ENCODE data around the gene STYXL2. TPM values are rescaled to one million over a fixed set of nuclear protein-coding genes. Genes with fewer than 3 reads are reported as not detected.
A peak's percentile ranks its signal among the peaks of the same experiment; 100 is the strongest.

STYXL2 gene
- polyA plus RNA-seq (ENCODE audit: insufficient read length) = 136 TPM

- no peak for DNase-seq (ENCODE audit: low read depth)
Measured at GRCh38 chr1:167093846-167094516, at the start of gene STYXL2. STYXL2 (plus strand) TSS chr1:167094075; CDS start chr1:167094850, 775 bp downstream.

GRCh38 chr1:167051907-167052306, 42.0 kb upstream of the STYXL2 start:
- no peak for DNase-seq (ENCODE audit: low read depth)

- no peak for DNase-seq (ENCODE audit: low read depth)
Measured at GRCh38 chr1:167052389-167052788, 41.5 kb upstream of the STYXL2 start.

GRCh38 chr1:167054531-167054930, 39.3 kb upstream of the STYXL2 start:
- DNase-seq (ENCODE audit: low read depth) = no peak

- no peak for DNase-seq (ENCODE audit: low read depth)
Measured at GRCh38 chr1:167054946-167055630, 38.8 kb upstream of the STYXL2 start.

GRCh38 chr1:167056529-167057231, 37.2 kb upstream of the STYXL2 start:
- no peak for DNase-seq (ENCODE audit: low read depth)

- no peak for DNase-seq (ENCODE audit: low read depth)
Measured at GRCh38 chr1:167057241-167057688, 36.6 kb upstream of the STYXL2 start.

DNA sequence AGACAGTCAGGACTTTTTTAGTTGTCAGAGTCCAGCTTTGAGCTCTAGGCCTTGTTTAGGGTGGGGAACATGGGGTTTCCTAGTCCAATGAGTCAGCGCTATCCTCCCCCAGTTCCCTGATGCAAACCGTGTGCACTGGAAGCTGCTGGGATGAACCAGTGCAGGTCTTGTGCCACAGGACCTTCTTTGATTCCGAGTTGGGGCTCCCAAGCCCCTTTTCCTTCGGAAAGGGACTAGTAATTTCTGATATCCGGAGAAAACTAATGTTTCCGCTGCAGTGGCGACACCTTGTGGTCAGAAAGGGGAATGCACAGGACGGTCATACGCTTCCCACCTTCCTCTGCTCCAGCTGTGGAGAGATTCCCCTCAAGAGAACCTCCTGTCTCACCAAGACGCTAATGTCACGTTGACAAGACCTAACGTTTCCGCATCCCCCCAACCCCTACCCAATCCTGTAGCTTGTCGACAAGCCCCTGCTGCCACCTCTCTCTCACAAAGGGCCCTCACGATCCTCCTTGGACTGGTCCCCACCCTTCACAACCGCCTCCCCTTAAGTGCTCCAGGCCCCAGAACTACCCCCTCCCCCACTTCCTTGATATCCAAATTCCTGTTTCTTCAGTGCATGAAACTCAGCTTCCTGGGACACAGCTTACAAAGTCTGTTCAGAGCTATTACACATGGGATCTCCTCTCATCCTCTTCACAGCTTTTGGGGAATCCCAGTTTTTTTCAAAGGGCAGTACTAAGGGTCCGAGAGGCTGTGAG, 34.6 kb upstream of the STYXL2 start:
- peak; percentile 39 for DNase-seq (ENCODE audit: low read depth)

- no peak for DNase-seq (ENCODE audit: low read depth)
Measured at GRCh38 chr1:167059809-167060107, 34.1 kb upstream of the STYXL2 start.

DNA sequence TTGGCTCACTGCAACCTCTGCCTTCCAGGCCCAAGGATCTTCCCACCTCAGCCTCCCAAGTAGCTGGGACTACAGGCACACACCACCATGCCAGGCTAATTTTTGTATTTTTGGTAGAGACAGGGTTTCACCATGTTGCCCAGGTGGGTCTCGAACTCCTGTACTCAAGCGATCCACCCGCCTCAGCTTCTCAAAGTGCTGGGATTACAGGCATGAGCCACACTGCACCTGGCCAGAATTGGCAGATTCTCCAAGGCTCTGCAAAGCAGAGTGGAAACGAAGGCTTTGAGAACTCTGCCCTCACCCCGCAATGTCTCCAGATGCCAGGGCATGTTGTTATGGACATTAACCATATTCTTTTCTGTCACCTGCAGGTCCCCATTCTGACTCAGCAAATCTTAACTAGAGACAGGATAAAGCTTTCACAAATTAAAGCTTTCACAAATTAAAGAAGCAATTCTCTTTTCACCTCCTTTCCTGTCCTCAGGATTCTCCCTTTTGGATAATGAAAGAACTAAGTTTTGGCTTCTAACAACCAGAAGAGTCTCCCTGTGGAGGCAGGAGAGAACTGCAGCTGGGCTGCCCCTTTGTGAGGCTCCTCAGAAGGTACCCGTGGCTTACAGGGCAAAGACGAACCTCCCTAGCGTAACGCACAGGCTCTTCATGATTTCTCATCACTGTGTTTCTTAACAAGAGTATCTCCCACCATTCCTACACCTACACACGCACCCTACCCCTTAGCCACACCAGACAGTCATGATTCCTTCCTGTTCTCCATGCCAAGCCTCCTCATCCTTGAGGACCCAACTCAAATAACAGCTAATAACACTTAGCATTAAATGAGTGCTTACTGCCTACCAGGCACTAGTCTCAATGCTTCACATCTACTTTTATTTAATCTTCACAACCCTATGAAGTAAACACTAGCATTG, 33.5 kb upstream of the STYXL2 start:
- no peak for DNase-seq (ENCODE audit: low read depth)

DNA sequence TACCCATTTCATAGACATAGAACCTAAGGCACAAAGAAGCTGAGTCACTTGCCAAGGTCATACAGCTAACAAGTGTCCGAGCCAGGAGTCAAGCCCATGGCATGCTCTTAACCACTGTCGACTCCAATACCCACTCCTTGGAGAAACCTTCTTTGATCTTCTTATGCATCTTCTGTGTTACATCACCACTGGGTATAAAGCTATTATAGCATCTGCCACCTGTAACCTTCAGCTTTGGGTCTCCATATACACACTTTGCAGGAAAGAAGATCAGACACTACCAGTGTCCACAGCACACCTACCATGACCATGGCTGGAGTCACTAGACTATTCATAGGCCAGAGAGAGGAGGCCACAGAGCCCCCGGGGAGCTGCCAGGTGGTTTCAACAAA, 32.8 kb upstream of the STYXL2 start:
- no peak for DNase-seq (ENCODE audit: low read depth)

DNA sequence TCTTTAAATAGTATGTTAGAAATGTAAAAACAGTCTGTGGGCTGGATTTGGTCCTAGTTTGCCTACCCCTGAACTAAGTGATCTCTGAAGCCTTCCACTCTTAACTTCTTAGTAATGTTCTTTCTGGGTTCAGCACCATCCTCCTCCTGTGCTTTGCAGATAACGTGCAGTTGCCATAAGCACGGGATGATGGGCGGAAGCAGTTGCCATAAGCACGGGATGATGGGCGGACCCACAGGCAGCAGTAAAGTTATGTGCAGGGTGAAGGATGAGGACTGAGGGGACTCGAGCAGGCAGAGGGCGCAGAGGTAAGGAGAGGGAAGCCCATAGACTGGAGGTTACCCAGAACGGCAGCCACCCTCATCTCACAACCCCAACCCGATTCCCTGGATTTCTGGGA, 29.3 kb upstream of the STYXL2 start:
- DNase-seq (ENCODE audit: low read depth) = no peak

GRCh38 chr1:167065471-167065870, 28.4 kb upstream of the STYXL2 start:
- DNase-seq (ENCODE audit: low read depth) = no peak

DNA sequence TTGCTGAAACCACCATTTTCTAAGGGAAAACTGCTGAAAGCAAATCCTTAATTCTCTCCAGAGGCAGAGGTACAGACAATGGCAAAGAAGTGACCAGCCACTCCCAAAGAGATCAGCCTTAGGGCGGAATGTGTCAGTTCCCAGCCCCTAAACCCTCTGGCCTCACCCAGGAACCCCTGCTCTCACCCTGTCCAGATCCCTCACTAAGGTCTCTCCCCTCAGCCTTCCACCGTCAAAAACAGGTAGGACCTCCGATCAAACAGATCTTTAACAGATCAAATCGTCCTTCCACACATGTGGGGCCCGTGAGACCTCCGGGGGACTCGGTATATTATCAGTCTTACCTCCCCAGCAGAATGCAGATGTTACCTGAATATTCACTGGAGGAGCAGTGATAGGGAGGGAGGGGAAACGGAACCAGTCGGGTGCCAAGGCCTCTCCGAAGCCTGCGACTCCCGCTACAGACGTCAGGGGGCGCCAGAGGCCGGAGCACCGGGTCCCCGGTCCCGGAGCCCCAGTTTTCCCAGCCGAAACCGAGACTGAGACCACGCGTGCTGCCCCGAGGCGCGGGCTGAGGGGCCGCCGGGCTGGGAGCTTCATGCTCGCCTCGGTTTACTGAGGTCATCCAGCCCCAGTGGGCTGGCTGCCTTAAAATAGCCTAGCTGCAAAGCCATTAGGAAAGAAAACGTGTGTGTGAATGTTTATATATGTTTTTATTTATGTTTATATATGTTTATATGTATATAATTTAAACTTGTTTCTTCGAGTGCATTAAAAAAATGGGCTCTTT, 27.3 kb upstream of the STYXL2 start:
- no peak for DNase-seq (ENCODE audit: low read depth)

DNA sequence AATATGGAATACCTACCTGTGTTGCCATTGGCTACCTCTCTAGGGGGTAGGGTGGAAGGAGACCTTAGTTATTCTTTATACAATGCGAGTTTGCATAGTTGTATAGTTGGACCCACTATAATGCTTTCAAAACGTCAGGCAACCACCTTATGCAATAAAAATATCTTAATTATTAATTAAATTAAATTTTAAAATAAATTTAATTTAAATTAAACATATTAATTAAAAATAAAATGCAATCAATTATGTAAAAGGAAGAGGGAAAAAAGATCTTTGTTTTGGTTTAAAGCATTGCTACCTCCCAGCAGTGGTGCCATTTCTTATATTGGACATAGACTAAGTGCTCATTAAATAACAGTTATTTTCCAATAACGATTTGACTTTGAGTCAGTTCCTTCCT, 26.0 kb upstream of the STYXL2 start:
- DNase-seq (ENCODE audit: low read depth) = no peak

DNA sequence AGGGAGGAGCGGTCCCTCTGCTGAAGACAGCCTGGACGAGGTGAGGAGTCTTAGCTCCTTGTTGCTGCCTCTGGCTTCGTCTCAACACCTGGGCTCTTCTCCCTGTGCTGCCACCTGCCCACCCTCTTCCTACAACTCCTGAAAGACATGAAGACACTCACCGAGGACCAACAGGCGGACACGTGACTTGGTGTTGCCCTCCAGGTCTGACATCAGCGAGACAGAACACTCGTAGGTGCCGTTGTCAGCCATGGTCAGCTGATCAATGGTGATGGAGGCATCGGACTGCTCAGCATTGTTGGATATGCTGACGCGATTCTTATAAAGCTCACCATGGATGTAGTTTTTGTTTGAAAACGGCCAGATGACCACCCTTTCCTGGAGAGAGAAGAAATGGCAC, 25.1 kb upstream of the STYXL2 start:
- DNase-seq (ENCODE audit: low read depth) = no peak

DNA sequence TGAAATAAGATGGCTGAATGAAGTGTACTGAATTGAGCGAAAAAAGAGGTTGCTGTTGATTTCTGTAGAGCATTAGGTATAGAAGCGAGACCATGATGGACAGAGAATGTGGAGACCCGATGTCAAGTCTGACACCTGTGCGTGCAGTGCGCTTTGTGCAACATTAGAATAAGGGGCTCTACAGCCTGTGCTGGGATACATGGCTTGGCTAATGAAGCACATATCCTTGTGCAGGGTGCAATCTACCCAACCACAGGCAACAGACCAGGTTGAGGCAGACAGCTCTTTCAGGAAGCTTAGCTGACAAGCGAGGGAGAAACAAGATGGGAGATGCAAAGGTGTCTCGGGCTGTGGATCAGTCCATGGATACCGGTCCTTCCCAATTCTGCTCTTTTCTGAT, 22.6 kb upstream of the STYXL2 start:
- DNase-seq (ENCODE audit: low read depth) = no peak

- DNase-seq (ENCODE audit: low read depth) = no peak
Measured at GRCh38 chr1:167076136-167076710, 17.7 kb upstream of the STYXL2 start.

- no peak for DNase-seq (ENCODE audit: low read depth)
Measured at GRCh38 chr1:167077128-167077867, 16.6 kb upstream of the STYXL2 start.
